Heart right ventricle (tissue), 16 donors: ENCODE data around the gene NOX5. TPM values are rescaled to one million over a fixed set of nuclear protein-coding genes. Genes with fewer than 3 reads are reported as not detected.

Experiments used
- ATAC-seq, 8 donors: fragments of 200-7000 bp; cut with Tn5 transposase; one replicate each; pipeline ENCODE4 v1.9.1; 2020; ENCODE audit warnings: mild to moderate bottlenecking in 8 of 8, moderate library complexity in 8 of 8, moderate number of reproducible peaks in 1 of 8
- DNase-seq, 2 donors: peaks; one replicate each; pipeline ENCODE4 v3.0.0-alpha.2; 2020
- H3K27ac ChIP-seq, 10 donors: fragments of 200-600 bp; sonication (generic) in 2 of 10; one replicate each; pipeline versions ENCODE4 v1.5.0 to v1.8.0; 2020 to 2022; ENCODE audit warnings: mild to moderate bottlenecking in 3 of 10
- H3K27me3 ChIP-seq, 7 donors: fragments of 200-600 bp; one replicate each; pipeline ENCODE4 v1.8.0; 2021 to 2022; ENCODE audit warnings: mild to moderate bottlenecking in 2 of 7
- H3K36me3 ChIP-seq, 9 donors: fragments of 200-600 bp; sonication (generic) in 1 of 9; one replicate each; pipeline versions ENCODE4 v1.5.0 to v1.8.0; 2020 to 2022; ENCODE audit warnings: mild to moderate bottlenecking in 2 of 9
- H3K4me1 ChIP-seq, 9 donors: fragments of 200-600 bp; sonication (generic) in 1 of 9; one replicate each; pipeline versions ENCODE4 v1.5.0 to v1.8.0; 2020 to 2022; ENCODE audit warnings: mild to moderate bottlenecking in 4 of 9
- H3K4me3 ChIP-seq, 10 donors: fragments of 200-600 bp; sonication (generic) in 2 of 10; one replicate each; pipeline versions ENCODE4 v1.5.0 to v1.8.0; 2020 to 2022; ENCODE audit warnings: mild to moderate bottlenecking in 7 of 10, moderate library complexity in 2 of 10
- H3K9me3 ChIP-seq, 11 donors: fragments of 200-600 bp in 10 of 11; sonication (generic) in 2 of 11; one replicate each; pipeline versions ENCODE4 v1.5.0 to v1.8.0; 2013 to 2022; ENCODE audit warnings: mild to moderate bottlenecking in 2 of 11, control low read depth in 1 of 11, moderate library complexity in 1 of 11
- WGBS, 2 donors: extraction: QIAGEN DNeasy Blood & Tissue Kit; methylation state at CpG; one replicate each; pipeline ENCODE4 v1.1.7; 2013; ENCODE audit warnings: inconsistent platforms in 1 of 2; 5-methylcytosine and 5-hydroxymethylcytosine counted together
- intact Hi-C, 10 donors: fragments of 100-400 bp; cut with DNase I; formaldehyde crosslinking; loops; one replicate each; pipeline versions ENCODE4 v1.11.1 to v1.14.2; 2022
- polyA plus RNA-seq, 2 donors: library from polyadenylated mRNA; stranded (reverse); fragments of 200-250 nt; gene quantifications; one replicate each; pipeline ENCODE4 v1.2.3, GENCODE V29; 2013
- total RNA-seq, 10 donors: library from RNA; stranded (reverse); fragmentation: NEBNext Ultra II Directional in 3 of 10; extraction: Animal tissue kit (Norgen Biotek cat#: 25700) in 3 of 10; gene quantifications; one replicate each; pipeline versions ENCODE4 v1.2.1 to v1.2.4, GENCODE V29; 2021 to 2023
- TF ChIP-seq, protein P1 (sequence below), 9 donors: fragments of 200-600 bp; sonication (generic) in 2 of 9; IDR thresholded peaks; one replicate each; pipeline versions ENCODE4 v1.5.0 to v1.8.0; 2021 to 2022; ENCODE audit warnings: antibody characterized with exemption in 9 of 9, mild to moderate bottlenecking in 5 of 9, moderate library complexity in 1 of 9
- donor health status: Arrhythmogenic right ventricular cardiomyopathy.
- donor health status: ischemic (EF 13 %, LVEDD 7.1; RV severe dilation, severe dysfunction).
- donor health status: healthy with polysubstance abuse.
- donor health status: DM: no; HTN: yes; CAD: no.
- donor health status: DM: no; HTN: no; CAD: no.
- donor health status: ischemic (EF 25% LVEDD 6.9; RV normal size, moderate dysfunction).
- donor health status: ischemic (EF 25% LVEDD 5.7; RV mildly dilated, moderate dysfunction).
- donor health status: healthy.
- donor health status: DM: yes; HTN: yes; CAD: no.
- donor health status: Ischemic cardiomyopathy.
- donor health status: ischemic (EF 35%, LVEDD 5.7; RV mildly dilated, moderate dysfunction).
- donor health status: nonischemic (EF 11% LVEDD 7.7; RV severe dilation, severe dysfunction).
- donor health status: DM: yes; HTN: yes; CAD: no.
- donor health status: PGD.
- donor health status: ischemic (EF 29% LVEDD 5.4; RV normal size, mild dysfunction).
- donor health status: nonischemic (EF 23%, LVEDD 6.1; RV moderate dilation, normal function).

Gene NOX5
- total and polyA plus RNA-seq, 12 donors, result 0.06 to 0.37 (median 0.18) TPM; not detected in 4

DNA sequence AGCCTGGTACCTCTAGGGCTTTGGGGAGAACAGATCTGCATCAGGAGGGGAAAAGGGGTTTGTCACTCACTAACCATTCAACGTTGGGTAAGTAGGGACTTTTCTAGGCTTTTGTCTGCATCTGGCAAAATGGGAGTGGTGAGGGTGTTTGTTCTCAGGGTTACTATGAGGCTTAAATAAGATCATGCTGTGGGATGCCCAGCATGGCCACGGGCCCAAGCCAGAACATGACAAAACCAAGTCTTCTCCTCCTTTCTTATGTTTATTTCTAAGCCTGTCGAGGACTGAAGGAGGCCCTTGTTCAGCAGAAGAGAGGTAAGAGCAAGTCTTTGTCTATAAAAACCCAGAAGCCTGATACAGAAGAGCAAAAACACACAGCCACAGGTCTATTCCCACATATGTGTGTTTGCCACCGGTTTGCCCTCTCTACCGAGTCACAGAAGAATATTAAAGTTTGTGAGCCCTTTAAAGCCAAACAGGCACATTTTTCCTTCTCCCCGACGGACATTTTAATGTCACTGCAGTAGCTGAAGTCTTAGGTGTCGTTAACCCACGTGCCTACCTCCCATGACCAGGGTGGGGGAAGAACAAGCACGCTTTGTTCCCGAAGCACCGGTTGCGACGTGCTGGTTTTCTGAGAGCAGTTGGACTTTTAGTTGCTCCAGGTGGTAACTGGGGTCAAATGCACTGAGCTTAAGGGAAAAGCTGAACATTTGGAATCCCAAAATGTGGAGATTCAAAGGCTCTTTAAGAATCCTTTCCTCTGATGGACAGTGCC lies 72.1 kb downstream of the NOX5 start:
- WGBS, 2 donors, result 86 to 88% methylated on average over 14 of the region's 14 CpGs
- Histone ChIP-seq H3K4me1 (peaks cover 3 to 48% (median 30%) of the 10 kb centered on the region in 9 donors), H3K27me3 (peaks cover 0 to 3% (median 0%) of the 10 kb centered on the region in 7 donors), H3K9me3 (no peaks in the 10 kb centered on the region), H3K36me3 (no peaks in the 10 kb centered on the region), H3K27ac (no peak overlapping the region), H3K4me3 (no peak overlapping the region)
- TF ChIP-seq, protein P1, sequence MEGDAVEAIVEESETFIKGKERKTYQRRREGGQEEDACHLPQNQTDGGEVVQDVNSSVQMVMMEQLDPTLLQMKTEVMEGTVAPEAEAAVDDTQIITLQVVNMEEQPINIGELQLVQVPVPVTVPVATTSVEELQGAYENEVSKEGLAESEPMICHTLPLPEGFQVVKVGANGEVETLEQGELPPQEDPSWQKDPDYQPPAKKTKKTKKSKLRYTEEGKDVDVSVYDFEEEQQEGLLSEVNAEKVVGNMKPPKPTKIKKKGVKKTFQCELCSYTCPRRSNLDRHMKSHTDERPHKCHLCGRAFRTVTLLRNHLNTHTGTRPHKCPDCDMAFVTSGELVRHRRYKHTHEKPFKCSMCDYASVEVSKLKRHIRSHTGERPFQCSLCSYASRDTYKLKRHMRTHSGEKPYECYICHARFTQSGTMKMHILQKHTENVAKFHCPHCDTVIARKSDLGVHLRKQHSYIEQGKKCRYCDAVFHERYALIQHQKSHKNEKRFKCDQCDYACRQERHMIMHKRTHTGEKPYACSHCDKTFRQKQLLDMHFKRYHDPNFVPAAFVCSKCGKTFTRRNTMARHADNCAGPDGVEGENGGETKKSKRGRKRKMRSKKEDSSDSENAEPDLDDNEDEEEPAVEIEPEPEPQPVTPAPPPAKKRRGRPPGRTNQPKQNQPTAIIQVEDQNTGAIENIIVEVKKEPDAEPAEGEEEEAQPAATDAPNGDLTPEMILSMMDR (IDR thresholded peaks at IDR 0.05), result no peak
- ATAC-seq (no peak), DNase-seq (no peak)
- intact Hi-C loops, result loop anchor here in 1 of 10 donors (10.0 kb wide), 1 partner anchor 68 kb away; no protein-coding TSS in a partner anchor

DNA sequence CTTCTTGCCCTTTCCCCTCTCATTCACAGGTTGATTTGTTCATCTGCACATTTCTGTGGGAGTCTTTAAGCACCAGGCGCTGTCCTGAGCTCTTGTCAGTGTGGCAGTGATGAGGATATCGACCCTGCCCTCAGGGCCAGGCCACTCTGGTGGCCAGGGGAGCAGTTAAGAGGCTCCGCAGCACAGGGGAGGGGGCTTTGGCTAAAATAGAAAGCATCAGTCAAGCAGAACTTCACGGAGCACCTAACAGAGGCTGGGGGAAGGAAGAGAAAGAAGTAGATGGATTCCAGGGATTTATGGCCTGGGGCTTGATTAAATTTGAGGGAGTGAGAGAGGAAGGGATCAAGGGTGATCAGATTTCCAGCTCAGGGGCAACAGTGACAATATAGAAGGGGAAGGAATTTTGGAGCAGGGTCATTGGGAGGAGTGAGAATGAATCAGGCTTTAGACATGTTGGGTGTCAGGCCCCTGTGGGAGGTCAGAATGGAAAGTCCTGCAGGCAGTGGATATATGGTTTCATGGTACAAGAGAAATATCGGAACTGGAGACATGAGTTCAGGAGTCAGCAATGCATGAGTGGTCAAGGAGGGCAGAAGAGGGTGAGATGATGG lies 73.0 kb downstream of the NOX5 start:
- Histone ChIP-seq H3K36me3 (no peaks in the 10 kb centered on the region), H3K27me3 (peaks cover 0 to 3% (median 0%) of the 10 kb centered on the region in 7 donors), H3K27ac (no peak overlapping the region), H3K4me1 (peaks cover 3 to 40% (median 22%) of the 10 kb centered on the region in 9 donors), H3K9me3 (no peaks in the 10 kb centered on the region), H3K4me3 (no peak overlapping the region)
- ATAC-seq (no peak), DNase-seq (no peak)
- TF ChIP-seq, protein P1 (IDR thresholded peaks at IDR 0.05), result no peak
- intact Hi-C loops, result loop anchor here in 1 of 10 donors (10.0 kb wide), 1 partner anchor 67 kb away; no protein-coding TSS in a partner anchor
- 96 to 97% methylated on average over 5 of the region's 5 CpGs for WGBS, 2 donors

DNA sequence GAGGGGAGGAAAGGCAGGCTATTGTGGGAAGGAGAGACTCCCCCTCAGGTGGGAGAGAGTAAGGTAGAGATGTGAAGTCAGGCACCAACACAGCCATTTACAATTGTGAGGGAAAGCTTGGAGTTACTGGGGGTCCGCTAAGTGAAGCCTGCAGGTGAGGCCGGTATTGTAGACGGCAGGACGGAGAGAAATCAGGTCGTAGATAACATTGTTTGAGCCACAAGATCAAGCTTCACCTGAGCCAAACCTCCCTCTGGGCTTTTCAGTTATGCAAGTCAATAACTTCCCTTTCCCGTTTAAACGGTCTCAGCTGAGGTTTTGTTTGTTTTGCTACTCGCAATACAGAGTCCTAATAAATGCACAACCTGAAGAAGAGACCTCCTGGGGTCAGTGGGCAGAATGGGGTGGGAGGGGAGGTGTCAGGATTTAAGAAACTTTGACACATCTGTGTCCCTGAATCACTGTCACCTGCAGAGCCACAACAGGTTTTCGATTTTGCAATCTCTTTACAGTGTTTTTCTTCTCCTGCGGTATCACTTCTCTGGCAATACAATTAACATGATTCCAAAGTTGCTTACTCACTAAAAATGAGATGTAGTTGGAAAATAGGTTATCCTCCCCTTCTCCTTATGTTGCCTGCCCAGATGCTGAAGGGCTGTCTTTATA lies 73.9 kb downstream of the NOX5 start:
- peaks cover 0 to 39% (median 14%) of the 10 kb centered on the region in 9 donors for H3K4me1 ChIP-seq
- WGBS, 2 donors, result 65 to 71% methylated on average over 10 of the region's 10 CpGs
- TF ChIP-seq, protein P1 (IDR thresholded peaks at IDR 0.05), result no peak
- ATAC-seq (no peak), DNase-seq (no peak)
- peaks cover 0 to 3% (median 0%) of the 10 kb centered on the region in 7 donors for H3K27me3 ChIP-seq
- H3K27ac ChIP-seq, result no peak overlapping the region
- no peaks in the 10 kb centered on the region for H3K36me3 ChIP-seq
- no peak overlapping the region for H3K4me3 ChIP-seq
- no peaks in the 10 kb centered on the region for H3K9me3 ChIP-seq
- intact Hi-C loops, result loop anchor here in 1 of 10 donors (10.0 kb wide), 1 partner anchor 66 kb away; no protein-coding TSS in a partner anchor

DNA sequence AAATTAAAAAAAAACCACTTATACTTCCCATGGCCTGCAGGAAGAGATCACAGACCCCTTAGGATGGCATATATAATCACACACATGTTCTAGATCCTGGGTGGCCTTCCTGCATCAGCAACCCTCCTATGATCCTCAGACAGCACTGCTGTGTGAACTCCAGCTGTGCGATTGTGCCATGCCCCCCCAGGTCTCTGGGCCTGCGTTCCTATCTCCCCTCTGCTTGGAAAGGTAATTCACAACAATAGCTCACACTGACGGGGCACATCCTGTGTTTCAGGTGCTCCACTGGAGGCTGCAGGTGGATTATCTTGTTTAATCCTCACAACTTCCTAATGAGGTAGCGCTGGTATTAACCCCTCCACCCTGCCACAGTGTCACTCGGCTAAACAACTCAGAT lies 74.8 kb downstream of the NOX5 start:
- H3K27me3 ChIP-seq, result peaks cover 0 to 3% (median 0%) of the 10 kb centered on the region in 7 donors
- H3K27ac ChIP-seq, result no peak overlapping the region
- DNase-seq, result no peak
- H3K36me3 ChIP-seq, result no peaks in the 10 kb centered on the region
- H3K4me3 ChIP-seq, result no peak overlapping the region
- TF ChIP-seq, protein P1 (IDR thresholded peaks at IDR 0.05), result no peak
- ATAC-seq, result no peak
- no peaks in the 10 kb centered on the region for H3K9me3 ChIP-seq
- peaks cover 0 to 39% (median 8%) of the 10 kb centered on the region in 9 donors for H3K4me1 ChIP-seq
- 92 to 93% methylated on average over 5 of the region's 5 CpGs for WGBS, 2 donors
- intact Hi-C loops, result loop anchor here in 1 of 10 donors (10.0 kb wide), 1 partner anchor 66 kb away; no protein-coding TSS in a partner anchor
